ENCODE data around the gene GRID1. TPM values are rescaled to one million over a fixed set of nuclear protein-coding genes. Genes with fewer than 3 reads are reported as not detected.

GRID1 gene
- total RNA-seq, 2 donors from 2014 or later: 0.27 to 0.85 TPM

DNA sequence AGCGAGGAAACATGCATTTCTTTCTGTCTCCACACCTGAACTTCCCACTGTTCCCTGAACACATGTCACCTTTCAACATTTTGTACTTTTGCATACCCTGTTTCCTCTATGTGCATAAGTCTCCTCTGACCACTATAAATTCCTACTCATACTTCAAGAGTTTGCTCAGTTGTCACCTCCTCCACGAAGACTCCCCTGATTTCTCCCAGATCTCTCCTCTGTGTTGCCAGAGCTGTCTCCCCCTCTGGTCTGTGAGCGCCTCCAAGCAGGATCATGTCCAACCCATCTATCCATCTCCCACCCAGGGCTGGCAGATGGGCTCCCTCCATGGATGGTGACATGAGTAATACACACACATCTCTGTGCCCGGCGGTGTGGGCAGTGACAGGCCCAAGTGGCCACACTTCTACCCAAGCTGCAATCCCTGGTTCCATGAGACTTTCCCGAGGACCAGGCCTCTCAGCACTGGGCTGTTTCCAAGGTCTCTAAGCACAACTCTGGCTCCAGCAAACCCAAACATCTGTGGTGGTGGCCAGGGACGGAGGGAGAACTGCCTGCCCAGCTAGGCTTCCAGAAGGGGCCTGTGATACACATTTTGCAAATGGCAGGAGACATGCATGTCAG, 135.9 kb downstream of the GRID1 start:
- DNase-seq (ENCODE audit: low spot score) (no peak), ATAC-seq (ENCODE audit: insufficient number of reproducible peaks, low FRiP score, low read depth) (no peak)
- H3K27me3 ChIP-seq (replicated peaks; ENCODE audit: insufficient read depth): no peaks in the 10 kb centered on the region
- no peak overlapping the region for H3K4me3 ChIP-seq
- H3K27ac ChIP-seq: no peak overlapping the region
- no peaks in the 10 kb centered on the region for H3K36me3 ChIP-seq
- no peaks in the 10 kb centered on the region for H3K9me3 ChIP-seq
- H3K4me1 ChIP-seq (ENCODE audit: control insufficient read depth in 1 of 2, low read depth in 2 of 2): no peaks in the 10 kb centered on the region
- TF ChIP-seq, protein P1, sequence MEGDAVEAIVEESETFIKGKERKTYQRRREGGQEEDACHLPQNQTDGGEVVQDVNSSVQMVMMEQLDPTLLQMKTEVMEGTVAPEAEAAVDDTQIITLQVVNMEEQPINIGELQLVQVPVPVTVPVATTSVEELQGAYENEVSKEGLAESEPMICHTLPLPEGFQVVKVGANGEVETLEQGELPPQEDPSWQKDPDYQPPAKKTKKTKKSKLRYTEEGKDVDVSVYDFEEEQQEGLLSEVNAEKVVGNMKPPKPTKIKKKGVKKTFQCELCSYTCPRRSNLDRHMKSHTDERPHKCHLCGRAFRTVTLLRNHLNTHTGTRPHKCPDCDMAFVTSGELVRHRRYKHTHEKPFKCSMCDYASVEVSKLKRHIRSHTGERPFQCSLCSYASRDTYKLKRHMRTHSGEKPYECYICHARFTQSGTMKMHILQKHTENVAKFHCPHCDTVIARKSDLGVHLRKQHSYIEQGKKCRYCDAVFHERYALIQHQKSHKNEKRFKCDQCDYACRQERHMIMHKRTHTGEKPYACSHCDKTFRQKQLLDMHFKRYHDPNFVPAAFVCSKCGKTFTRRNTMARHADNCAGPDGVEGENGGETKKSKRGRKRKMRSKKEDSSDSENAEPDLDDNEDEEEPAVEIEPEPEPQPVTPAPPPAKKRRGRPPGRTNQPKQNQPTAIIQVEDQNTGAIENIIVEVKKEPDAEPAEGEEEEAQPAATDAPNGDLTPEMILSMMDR (IDR thresholded peaks at IDR 0.05): no peak

DNA sequence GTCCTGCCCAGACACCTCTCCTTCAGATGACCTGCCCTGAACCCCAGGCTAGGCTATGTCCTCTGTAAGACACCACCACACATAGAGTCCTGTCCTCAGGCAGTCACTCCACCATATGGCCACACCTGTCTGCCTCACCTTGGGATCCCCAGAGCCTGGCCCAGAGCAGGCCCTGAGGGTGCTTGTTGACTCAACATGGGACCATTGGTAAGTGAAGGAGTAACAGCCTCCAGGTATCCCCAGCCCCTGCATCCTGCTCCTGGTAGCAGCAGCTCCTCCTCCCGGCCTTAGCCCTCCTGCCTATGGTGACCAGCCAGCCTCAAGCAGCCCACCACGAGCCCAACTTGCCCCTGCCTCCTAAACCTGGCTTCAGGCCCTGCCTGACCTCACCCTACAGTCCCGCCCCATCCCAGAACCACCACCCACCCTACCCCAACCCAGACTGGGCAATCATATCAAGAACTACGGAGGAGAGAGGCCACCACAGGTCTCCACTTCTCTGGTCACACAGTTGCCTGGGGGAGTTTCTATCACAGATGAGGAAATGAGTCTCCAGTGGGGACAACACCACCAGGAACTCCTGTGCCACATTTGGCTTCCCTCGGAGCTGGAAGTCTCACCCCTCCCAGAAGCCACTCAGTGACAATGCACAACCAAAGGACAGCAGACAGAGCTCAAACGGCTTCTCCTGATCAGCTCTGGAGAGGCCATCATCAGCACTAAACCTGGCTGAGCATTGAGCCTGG, 136.6 kb downstream of the GRID1 start:
- Histone ChIP-seq H3K4me1 (ENCODE audit: control insufficient read depth in 1 of 2, low read depth in 2 of 2) (no peaks in the 10 kb centered on the region), H3K27ac (no peak overlapping the region), H3K4me3 (no peak overlapping the region), H3K9me3 (no peaks in the 10 kb centered on the region), H3K27me3 (replicated peaks; ENCODE audit: insufficient read depth) (no peaks in the 10 kb centered on the region), H3K36me3 (no peaks in the 10 kb centered on the region)
- no peak for DNase-seq (ENCODE audit: low spot score)
- TF ChIP-seq, protein P1 (IDR thresholded peaks at IDR 0.05): no peak
- ATAC-seq (ENCODE audit: insufficient number of reproducible peaks, low FRiP score, low read depth): no peak

DNA sequence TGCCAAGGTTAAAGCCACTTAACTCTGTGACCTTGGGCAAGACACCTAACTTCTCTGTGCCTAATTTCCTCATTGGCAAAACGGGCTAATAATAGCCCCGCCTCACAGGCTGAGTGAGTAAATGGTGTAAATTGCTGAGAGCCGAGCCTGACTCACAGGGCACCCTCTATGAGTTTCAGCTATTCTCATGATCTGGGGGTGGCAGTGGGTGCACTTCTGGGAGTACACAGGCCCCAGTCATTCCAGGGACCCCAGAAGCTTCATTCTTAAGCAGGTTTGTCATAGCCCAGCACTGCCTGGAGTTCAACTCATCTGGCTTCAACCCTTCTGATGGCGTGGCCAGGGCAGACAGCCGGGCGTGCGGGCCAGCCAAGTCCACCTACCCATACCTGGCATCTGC, 137.2 kb downstream of the GRID1 start:
- TF ChIP-seq, protein P1 (IDR thresholded peaks at IDR 0.05): no peak
- no peaks in the 10 kb centered on the region for H3K36me3 ChIP-seq
- H3K27ac ChIP-seq: no peak overlapping the region
- H3K4me1 ChIP-seq (ENCODE audit: control insufficient read depth in 1 of 2, low read depth in 2 of 2): no peaks in the 10 kb centered on the region
- H3K27me3 ChIP-seq (replicated peaks; ENCODE audit: insufficient read depth): no peaks in the 10 kb centered on the region
- DNase-seq (ENCODE audit: low spot score) (no peak), ATAC-seq (ENCODE audit: insufficient number of reproducible peaks, low FRiP score, low read depth) (no peak)
- H3K4me3 ChIP-seq: no peak overlapping the region
- H3K9me3 ChIP-seq: no peaks in the 10 kb centered on the region

DNA sequence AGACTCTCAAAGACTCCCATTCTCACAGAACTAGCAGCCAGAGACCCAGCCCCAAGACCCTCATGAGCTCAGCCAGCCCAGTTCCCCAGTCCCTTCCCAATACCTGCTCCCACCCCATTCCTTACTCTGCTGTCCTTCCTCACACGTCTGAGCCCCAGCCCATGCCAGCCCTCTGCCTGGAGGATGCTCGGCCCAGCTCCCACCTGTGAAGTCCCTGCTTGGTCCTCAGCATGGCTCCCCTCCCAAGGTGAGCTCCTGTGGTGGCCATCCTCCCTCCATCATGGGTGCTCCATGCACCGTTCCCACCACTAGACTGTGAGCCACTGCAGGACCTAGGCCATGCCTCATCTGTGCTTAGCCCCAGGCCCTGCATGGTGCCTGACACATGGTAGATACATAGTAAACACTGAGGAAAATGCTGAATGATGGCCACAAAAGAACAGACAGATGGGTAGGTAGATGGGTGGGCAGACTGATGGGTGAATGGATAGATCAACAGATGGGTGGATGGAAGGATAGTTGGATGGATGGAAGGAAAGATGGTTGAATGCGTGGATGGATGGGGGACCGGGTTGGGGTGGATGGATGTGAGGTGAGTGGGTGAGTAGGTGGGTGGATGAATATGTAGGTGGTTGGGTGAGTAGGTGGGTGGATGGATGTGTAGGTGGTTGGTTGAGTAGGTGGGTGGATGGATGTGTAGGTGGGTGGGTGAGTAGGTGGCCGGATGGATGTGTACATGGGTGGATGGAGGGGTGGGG, 138.9 kb downstream of the GRID1 start:
- H3K4me1 ChIP-seq (ENCODE audit: control insufficient read depth in 1 of 2, low read depth in 2 of 2): no peaks in the 10 kb centered on the region
- no peak overlapping the region for H3K4me3 ChIP-seq
- TF ChIP-seq, protein P1 (IDR thresholded peaks at IDR 0.05): no peak
- H3K9me3 ChIP-seq: no peaks in the 10 kb centered on the region
- no peak overlapping the region for H3K27ac ChIP-seq
- no peaks in the 10 kb centered on the region for H3K27me3 ChIP-seq (replicated peaks; ENCODE audit: insufficient read depth)
- DNase-seq (ENCODE audit: low spot score): no peak
- ATAC-seq (ENCODE audit: insufficient number of reproducible peaks, low FRiP score, low read depth): no peak
- H3K36me3 ChIP-seq: no peaks in the 10 kb centered on the region

DNA sequence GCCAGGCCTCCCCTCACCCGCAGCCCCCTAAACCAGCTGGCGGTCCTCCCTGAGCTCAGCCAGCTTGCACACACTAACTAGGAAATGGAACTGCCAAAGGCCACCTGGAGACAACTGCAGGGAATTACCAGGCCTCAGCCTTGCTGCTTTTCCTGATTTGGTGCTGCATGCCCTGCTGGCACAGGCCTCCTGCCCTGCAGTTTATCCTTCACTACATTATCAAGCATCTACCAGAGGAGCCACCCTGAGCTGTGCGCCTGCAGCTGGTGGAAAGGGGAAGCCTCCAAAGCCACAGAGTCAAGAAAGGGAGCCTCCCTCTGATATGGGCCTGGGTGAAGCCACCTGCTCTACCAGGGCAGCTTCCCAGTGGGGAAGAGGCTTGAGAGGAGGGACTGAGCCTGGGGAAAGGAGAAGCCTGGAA, 139.8 kb downstream of the GRID1 start:
- DNase-seq (ENCODE audit: low spot score) (no peak), ATAC-seq (ENCODE audit: insufficient number of reproducible peaks, low FRiP score, low read depth) (no peak)
- no peak overlapping the region for H3K4me3 ChIP-seq
- no peaks in the 10 kb centered on the region for H3K36me3 ChIP-seq
- H3K9me3 ChIP-seq: no peaks in the 10 kb centered on the region
- no peaks in the 10 kb centered on the region for H3K27me3 ChIP-seq (replicated peaks; ENCODE audit: insufficient read depth)
- H3K27ac ChIP-seq: no peak overlapping the region
- H3K4me1 ChIP-seq (ENCODE audit: control insufficient read depth in 1 of 2, low read depth in 2 of 2): no peaks in the 10 kb centered on the region
- TF ChIP-seq, protein P1 (IDR thresholded peaks at IDR 0.05): no peak
